HG03342 (cell line): Measurements from ENCODE around the gene KCNC4.

Experiments
- ATAC-seq: cut with Tn5 transposase; IDR thresholded peaks from one replicate; pipeline ENCODE4 v1.9.1; 2021; ENCODE audit warnings: mild to moderate bottlenecking, moderate library complexity; ENCODE audit not compliant: unreplicated experiment

Gene KCNC4

DNA sequence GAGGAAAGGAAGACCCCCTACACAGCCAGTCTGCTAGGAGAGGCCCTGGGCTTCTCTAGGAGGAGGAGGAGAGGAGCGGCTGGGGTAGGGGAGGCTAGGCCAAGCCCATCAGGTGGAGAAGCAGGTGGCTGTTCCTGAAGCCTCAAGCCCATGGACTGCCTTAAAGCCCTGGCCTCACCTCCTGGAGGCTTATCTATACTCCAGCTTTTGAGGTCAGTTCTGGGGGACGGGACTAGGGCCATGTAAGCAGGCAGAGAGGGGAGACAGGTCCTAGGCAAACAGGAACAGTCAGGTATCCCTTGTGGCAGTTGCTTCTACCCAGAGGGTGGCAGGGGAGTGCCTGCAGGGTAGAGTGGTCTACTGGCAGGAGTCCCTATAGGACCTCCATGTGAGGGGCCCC, 40.6 kb downstream of the KCNC4 start:
- no peak for ATAC-seq

DNA sequence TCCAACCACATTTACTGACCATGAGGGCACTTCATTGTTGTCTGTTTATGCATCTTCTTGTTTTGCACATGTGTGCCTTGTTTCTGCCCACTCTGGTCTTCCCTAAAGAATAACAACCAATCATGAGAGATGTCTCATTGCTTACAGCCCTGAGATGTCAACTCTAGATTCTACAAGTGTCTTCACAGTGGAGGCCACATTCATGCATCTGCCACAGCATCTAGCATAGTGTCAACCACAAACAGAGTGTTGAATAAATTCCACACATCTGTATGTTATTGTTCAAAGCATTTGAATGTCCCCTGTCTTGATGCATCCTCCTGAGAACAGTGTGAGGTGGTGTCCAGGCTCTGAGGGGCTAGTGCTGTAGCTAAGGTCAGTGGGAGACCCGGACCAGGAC, 43.1 kb downstream of the KCNC4 start:
- ATAC-seq, result no peak

DNA sequence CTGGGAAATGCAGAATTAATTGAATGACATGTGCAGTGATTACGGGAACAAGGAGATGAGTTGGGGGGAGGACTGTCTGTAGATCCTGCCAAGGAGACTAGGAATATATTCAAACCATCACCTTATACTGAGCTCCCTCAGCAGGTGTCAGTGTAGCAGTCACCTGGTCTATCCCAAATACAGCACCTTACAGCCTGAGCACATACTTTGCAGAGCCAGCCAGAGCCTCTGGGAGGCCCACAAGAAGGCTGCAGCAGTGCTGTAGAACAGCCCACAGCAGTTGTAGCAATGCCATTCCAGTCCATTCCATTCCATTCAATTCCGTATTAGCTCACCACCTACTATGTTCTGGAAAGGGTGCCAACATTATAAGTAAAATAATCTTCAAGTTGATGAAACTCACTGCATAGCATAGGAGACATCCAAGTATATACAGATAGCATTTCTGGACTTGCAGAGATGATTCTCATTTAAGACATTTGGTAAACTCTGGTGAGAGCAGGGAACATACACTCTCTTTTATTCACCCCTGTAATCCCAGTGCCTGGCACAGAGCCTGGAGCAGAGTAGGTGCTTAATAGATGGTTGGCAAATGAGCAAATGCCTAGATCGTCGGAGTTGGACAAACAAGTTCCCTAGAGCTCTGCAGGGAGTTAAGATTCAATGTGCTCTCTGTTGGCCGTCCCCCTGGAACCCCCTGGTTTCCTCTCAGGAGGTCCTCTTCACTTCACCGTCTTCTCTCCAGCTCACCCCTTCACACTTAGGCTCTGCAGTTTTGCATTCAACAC, 44.7 kb downstream of the KCNC4 start:
- ATAC-seq, result no peak

DNA sequence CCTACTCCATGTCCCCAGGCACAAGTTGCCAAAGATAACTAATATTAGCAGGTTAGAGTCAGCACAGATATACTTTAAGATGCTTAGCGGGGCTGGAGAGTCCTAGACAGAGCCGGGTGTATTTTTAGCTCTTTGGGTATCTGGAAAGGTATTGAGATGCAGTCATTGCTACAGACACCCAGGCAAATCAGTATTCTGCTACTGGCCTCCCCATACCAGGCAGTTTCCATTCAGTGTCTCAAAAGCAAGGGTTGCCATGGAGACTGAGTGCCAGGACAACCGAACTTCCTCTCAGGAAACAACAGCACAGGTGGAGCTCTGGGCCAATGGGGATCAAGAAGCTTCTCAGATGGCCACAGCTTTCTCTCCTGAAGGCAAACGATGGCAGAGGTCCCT, 45.3 kb downstream of the KCNC4 start:
- peak; percentile 76 for ATAC-seq

DNA sequence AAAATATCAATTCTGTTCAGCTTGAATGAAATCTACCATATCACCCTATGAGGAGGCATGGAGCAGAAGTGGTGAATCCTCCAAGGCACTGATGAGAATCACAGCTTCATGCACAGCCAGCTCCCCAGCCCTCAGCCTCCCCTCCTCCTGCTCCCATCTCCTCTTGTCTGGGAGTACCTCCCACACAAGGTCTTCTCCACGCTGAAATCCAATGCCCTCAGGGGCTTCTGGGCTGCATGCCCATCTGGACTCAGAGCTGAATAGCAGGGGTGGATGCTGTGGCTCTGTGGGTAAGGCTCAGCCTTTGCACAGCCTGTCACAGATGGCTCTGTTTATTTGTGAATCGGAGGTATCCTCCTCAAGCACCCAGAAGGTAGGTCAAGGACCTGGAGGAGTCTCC, 48.6 kb downstream of the KCNC4 start:
- no peak for ATAC-seq

DNA sequence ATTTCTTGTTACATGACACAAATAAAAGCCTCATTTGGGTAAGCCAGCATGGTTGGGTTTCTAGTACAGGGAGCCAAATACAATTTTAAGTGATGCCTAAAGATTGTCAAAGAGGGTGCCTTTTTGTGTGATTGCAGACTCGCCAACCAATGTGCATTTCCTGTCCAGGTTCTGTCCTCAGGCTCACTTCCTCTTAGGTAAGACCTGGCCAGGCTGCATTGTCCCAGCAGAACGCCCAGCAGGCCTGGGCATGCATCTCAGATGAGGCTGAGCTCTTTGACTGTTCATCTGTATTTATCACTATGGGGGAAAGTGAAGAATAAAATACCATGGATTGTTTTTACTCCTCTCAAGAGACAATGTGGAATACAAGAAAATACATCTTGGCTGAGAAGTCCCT, 49.7 kb downstream of the KCNC4 start:
- ATAC-seq, result no peak
